HFF-Myc (cell line): ENCODE measurements around the gene DLGAP4.
A peak's percentile ranks its signal among the peaks of the same experiment; 100 is the strongest.

Experiments used
- DNase-seq: peaks from one replicate; pipeline ENCODE4 v3.0.0-alpha.2; 2011; ENCODE audit warnings: low read depth; ENCODE audit errors: extremely low read depth
- H3K4me3 ChIP-seq: replicated peaks from 2 replicates; pipeline ENCODE4 v1.5.1; 2011; ENCODE audit warnings: low read depth, mild to moderate bottlenecking, control low read depth, low read length
- CTCF ChIP-seq: IDR thresholded peaks from 2 replicates; pipeline ENCODE4 v1.5.1; 2012; ENCODE audit warnings: mild to moderate bottlenecking, low read depth, low read length, control low read depth; ENCODE audit errors: missing control alignments

Gene DLGAP4

GRCh38 chr20:36546111-36546736, 240.1 kb downstream of the DLGAP4 start:
- no peak for DNase-seq
- TF ChIP-seq CTCF, result no peak
- no peak overlapping the region for H3K4me3 ChIP-seq

- no peak for DNase-seq
- TF ChIP-seq CTCF, result no peak
- no peak overlapping the region for H3K4me3 ChIP-seq
These were observed 241.3 kb downstream of the DLGAP4 start for GRCh38 chr20:36547186-36548005.

- no peak for DNase-seq
- H3K4me3 ChIP-seq, result no peak overlapping the region
- peak; percentile 30 for TF ChIP-seq CTCF
These were observed 241.8 kb downstream of the DLGAP4 start for GRCh38 chr20:36548006-36548315.

- no peak overlapping the region for H3K4me3 ChIP-seq
- no peak for DNase-seq
- no peak for TF ChIP-seq CTCF
These were observed 242.8 kb downstream of the DLGAP4 start for GRCh38 chr20:36548704-36549627.

GRCh38 chr20:36549628-36549941, 243.4 kb downstream of the DLGAP4 start:
- no peak for TF ChIP-seq CTCF
- no peak overlapping the region for H3K4me3 ChIP-seq
- no peak for DNase-seq

GRCh38 chr20:36549942-36550789, 244.0 kb downstream of the DLGAP4 start:
- no peak overlapping the region for H3K4me3 ChIP-seq
- DNase-seq, result no peak
- TF ChIP-seq CTCF, result no peak
